H7 (cell line): ENCODE measurements around the gene F10. TPM values are rescaled to one million over a fixed set of nuclear protein-coding genes. Genes with fewer than 3 reads are reported as not detected.

Source experiments
- DNase-seq: peaks from one replicate; pipeline ENCODE4 v3.0.0; 2012
- H3K27me3 ChIP-seq: 2 replicates; pipeline ENCODE4 v1.6.0; 2011; ENCODE audit warnings: mild to moderate bottlenecking, low read length; ENCODE audit not compliant: control insufficient read depth, insufficient read depth
- H3K36me3 ChIP-seq: replicated peaks from 2 replicates; pipeline ENCODE4 v1.5.1; 2011; ENCODE audit warnings: low read length; ENCODE audit not compliant: control insufficient read depth, insufficient read depth
- H3K4me3 ChIP-seq: 2 replicates; pipeline ENCODE4 v1.5.1; 2011; ENCODE audit warnings: low read depth, mild to moderate bottlenecking, control low read depth, low read length, moderate library complexity; ENCODE audit not compliant: insufficient read depth
- total RNA-seq: library from RNA; depleted of rRNA; stranded (reverse); fragments of >200 nt; shearing (Covaris generic); gene quantifications from 2 replicates; pipeline ENCODE4 v1.2.3, GENCODE V29; 2014

Gene F10
- total RNA-seq, 1 experiment from 2014 or later, result 2.1 TPM

- DNase-seq, result no peak
- no peaks in the 10 kb centered on the region for H3K27me3 ChIP-seq
- H3K4me3 ChIP-seq, result no peak overlapping the region
- peaks cover 39% of the 10 kb centered on the region for H3K36me3 ChIP-seq
Measured at GRCh38 chr13:113178070-113178895, 55.7 kb downstream of the F10 start.

- Histone ChIP-seq H3K36me3 (peaks cover 42% of the 10 kb centered on the region), H3K4me3 (no peak overlapping the region), H3K27me3 (no peaks in the 10 kb centered on the region)
- DNase-seq, result no peak
Measured at GRCh38 chr13:113178896-113179167, 56.2 kb downstream of the F10 start.

- Histone ChIP-seq H3K4me3 (no peak overlapping the region), H3K36me3 (peaks cover 44% of the 10 kb centered on the region), H3K27me3 (no peaks in the 10 kb centered on the region)
- DNase-seq, result peak; percentile 81
Measured at GRCh38 chr13:113179374-113180230, 57.0 kb downstream of the F10 start.

- no peak for DNase-seq
- Histone ChIP-seq H3K27me3 (no peaks in the 10 kb centered on the region), H3K4me3 (no peak overlapping the region), H3K36me3 (peaks cover 43% of the 10 kb centered on the region)
Measured at GRCh38 chr13:113182046-113182445, 59.4 kb downstream of the F10 start.

GRCh38 chr13:113183450-113184129 is 61.0 kb downstream of the F10 start:
- Histone ChIP-seq H3K36me3 (peaks cover 40% of the 10 kb centered on the region), H3K4me3 (no peak overlapping the region), H3K27me3 (no peaks in the 10 kb centered on the region)
- no peak for DNase-seq

GRCh38 chr13:113184568-113185440 is 62.2 kb downstream of the F10 start:
- Histone ChIP-seq H3K4me3 (no peak overlapping the region), H3K27me3 (no peaks in the 10 kb centered on the region), H3K36me3 (peaks cover 35% of the 10 kb centered on the region)
- no peak for DNase-seq

GRCh38 chr13:113186061-113186900 is 63.7 kb downstream of the F10 start:
- Histone ChIP-seq H3K36me3 (peaks cover 30% of the 10 kb centered on the region), H3K4me3 (no peak overlapping the region), H3K27me3 (no peaks in the 10 kb centered on the region)
- no peak for DNase-seq

GRCh38 chr13:113187263-113187669 is 64.7 kb downstream of the F10 start:
- no peak for DNase-seq

GRCh38 chr13:113187883-113188665 is 65.5 kb downstream of the F10 start:
- DNase-seq, result no peak
- H3K27me3 ChIP-seq, result no peaks in the 10 kb centered on the region
- H3K4me3 ChIP-seq, result no peak overlapping the region
- H3K36me3 ChIP-seq, result peaks cover 29% of the 10 kb centered on the region

More at GRCh38 chr13:113187263-113187669, 64.7 kb downstream of the F10 start:
- H3K27me3 ChIP-seq, result no peaks in the 10 kb centered on the region
- H3K4me3 ChIP-seq, result no peak overlapping the region
- H3K36me3 ChIP-seq, result peaks cover 24% of the 10 kb centered on the region

- Histone ChIP-seq H3K4me3 (no peak overlapping the region), H3K36me3 (peaks cover 27% of the 10 kb centered on the region), H3K27me3 (no peaks in the 10 kb centered on the region)
- DNase-seq, result no peak
Measured at GRCh38 chr13:113190181-113190580, 67.6 kb downstream of the F10 start.

GRCh38 chr13:113192279-113192678 is 69.7 kb downstream of the F10 start:
- no peak for DNase-seq
- H3K36me3 ChIP-seq, result peaks cover 34% of the 10 kb centered on the region
- H3K4me3 ChIP-seq, result no peak overlapping the region
- H3K27me3 ChIP-seq, result no peaks in the 10 kb centered on the region

GRCh38 chr13:113192902-113193301 is 70.3 kb downstream of the F10 start:
- DNase-seq, result no peak
- peaks cover 37% of the 10 kb centered on the region for H3K36me3 ChIP-seq

GRCh38 chr13:113195360-113195759 is 72.8 kb downstream of the F10 start:
- Histone ChIP-seq H3K4me3 (no peak overlapping the region), H3K27me3 (no peaks in the 10 kb centered on the region), H3K36me3 (peaks cover 32% of the 10 kb centered on the region)
- no peak for DNase-seq

More at GRCh38 chr13:113192902-113193301, 70.3 kb downstream of the F10 start:
- Histone ChIP-seq H3K4me3 (no peak overlapping the region), H3K27me3 (no peaks in the 10 kb centered on the region)
